Measurements from ENCODE around the gene PLD6. TPM values are rescaled to one million over a fixed set of nuclear protein-coding genes. Genes with fewer than 3 reads are reported as not detected.

PLD6 gene
- total RNA-seq, 4 donors from 2014 or later = 4.2 to 7.0 (median 5.0) TPM

DNA sequence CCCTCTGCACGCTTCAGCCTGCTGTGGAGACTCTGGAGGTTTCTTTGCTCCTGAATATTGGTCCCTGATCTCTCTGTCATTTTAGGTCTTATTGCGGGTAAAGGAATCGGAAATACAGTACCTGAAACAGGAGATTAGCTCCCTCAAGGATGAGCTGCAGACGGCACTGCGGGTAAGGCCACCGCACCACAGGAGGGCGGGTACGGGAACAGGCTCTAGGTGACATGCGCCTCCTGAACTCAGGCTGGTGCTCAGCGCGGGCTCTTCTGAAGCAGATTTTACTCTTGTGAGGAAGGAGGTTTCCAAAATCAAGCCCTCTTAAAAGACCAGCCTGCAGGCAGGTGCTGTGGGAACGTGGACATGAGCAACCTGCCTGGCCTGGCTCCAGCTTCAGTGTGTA is 29.8 kb downstream of the PLD6 start:
- intact Hi-C loops (cut with DNase I; ENCODE audit: low total_unique reads) = no loop called here
- DNase-seq (ENCODE audit: low spot score in 2 of 2) = no peak
- 93 to 94% methylated on average over 12 of the region's 12 CpGs for WGBS, 2 donors
- no peak overlapping the region for H3K4me3 ChIP-seq (ENCODE audit: low read depth, poor library complexity, severe bottlenecking)
- TF ChIP-seq, protein P1, sequence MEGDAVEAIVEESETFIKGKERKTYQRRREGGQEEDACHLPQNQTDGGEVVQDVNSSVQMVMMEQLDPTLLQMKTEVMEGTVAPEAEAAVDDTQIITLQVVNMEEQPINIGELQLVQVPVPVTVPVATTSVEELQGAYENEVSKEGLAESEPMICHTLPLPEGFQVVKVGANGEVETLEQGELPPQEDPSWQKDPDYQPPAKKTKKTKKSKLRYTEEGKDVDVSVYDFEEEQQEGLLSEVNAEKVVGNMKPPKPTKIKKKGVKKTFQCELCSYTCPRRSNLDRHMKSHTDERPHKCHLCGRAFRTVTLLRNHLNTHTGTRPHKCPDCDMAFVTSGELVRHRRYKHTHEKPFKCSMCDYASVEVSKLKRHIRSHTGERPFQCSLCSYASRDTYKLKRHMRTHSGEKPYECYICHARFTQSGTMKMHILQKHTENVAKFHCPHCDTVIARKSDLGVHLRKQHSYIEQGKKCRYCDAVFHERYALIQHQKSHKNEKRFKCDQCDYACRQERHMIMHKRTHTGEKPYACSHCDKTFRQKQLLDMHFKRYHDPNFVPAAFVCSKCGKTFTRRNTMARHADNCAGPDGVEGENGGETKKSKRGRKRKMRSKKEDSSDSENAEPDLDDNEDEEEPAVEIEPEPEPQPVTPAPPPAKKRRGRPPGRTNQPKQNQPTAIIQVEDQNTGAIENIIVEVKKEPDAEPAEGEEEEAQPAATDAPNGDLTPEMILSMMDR (IDR thresholded peaks at IDR 0.05) = no peak
- no peak for TF ChIP-seq POLR2A (IDR thresholded peaks at IDR 0.05)

- intact Hi-C loops (cut with DNase I; ENCODE audit: low total_unique reads) = no loop called here
- WGBS, 2 donors = 73 to 76% methylated on average over 12 of the region's 12 CpGs
- no peak for DNase-seq (ENCODE audit: low spot score in 2 of 2)
- TF ChIP-seq POLR2A (IDR thresholded peaks at IDR 0.05) = no peak
- TF ChIP-seq, protein P1 (IDR thresholded peaks at IDR 0.05) = no peak
- H3K4me3 ChIP-seq (ENCODE audit: low read depth, poor library complexity, severe bottlenecking) = no peak overlapping the region
Measured at GRCh38 chr17:17175917-17176316, 30.2 kb downstream of the PLD6 start.

GRCh38 chr17:17175340-17175739 is 30.8 kb downstream of the PLD6 start:
- TF ChIP-seq, protein P1 (IDR thresholded peaks at IDR 0.05) = no peak
- no peak for TF ChIP-seq POLR2A (IDR thresholded peaks at IDR 0.05)
- no peak overlapping the region for H3K4me3 ChIP-seq (ENCODE audit: low read depth, poor library complexity, severe bottlenecking)
- intact Hi-C loops (cut with DNase I; ENCODE audit: low total_unique reads) = no loop called here
- no peak for DNase-seq (ENCODE audit: low spot score in 2 of 2)
- 87 to 98% methylated on average over 6 to 8 of the region's 8 CpGs for WGBS, 2 donors

GRCh38 chr17:17173921-17174320 is 32.2 kb downstream of the PLD6 start:
- TF ChIP-seq, protein P1 (IDR thresholded peaks at IDR 0.05) = no peak
- TF ChIP-seq POLR2A (IDR thresholded peaks at IDR 0.05) = no peak
- intact Hi-C loops (cut with DNase I; ENCODE audit: low total_unique reads) = no loop called here
- H3K4me3 ChIP-seq (ENCODE audit: low read depth, poor library complexity, severe bottlenecking) = no peak overlapping the region
- no peak for DNase-seq (ENCODE audit: low spot score in 2 of 2)
- WGBS, 2 donors = 92 to 95% methylated on average over 14 of the region's 14 CpGs

DNA sequence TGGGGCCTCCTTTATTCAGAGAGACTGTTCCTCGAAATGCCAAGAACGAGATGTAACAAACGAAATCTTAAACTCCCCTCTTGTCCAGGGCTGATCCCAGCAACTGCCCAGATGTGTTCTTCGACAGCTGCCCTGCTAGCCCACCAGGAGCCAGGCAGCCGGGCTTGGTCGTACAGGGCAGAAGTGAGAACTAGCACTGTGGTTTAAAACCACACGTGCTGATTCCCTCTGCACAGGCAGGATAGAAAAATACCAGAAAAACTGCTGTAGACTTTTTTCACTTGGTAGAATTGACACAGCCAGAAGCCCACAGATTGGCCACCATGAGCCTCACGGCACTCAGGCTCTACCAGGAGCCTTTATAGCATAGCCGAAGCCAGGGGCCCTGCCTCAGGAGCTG is 33.1 kb downstream of the PLD6 start:
- no peak for DNase-seq (ENCODE audit: low spot score in 2 of 2)
- WGBS, 2 donors = 87 to 96% methylated on average over 7 to 8 of the region's 9 CpGs
- H3K4me3 ChIP-seq (ENCODE audit: low read depth, poor library complexity, severe bottlenecking) = no peak overlapping the region
- TF ChIP-seq, protein P1 (IDR thresholded peaks at IDR 0.05) = no peak
- no peak for TF ChIP-seq POLR2A (IDR thresholded peaks at IDR 0.05)
- intact Hi-C loops (cut with DNase I; ENCODE audit: low total_unique reads) = no loop called here
